Measurements from ENCODE around the gene FAM78B. TPM values are rescaled to one million over a fixed set of nuclear protein-coding genes. Genes with fewer than 3 reads are reported as not detected.

Gene FAM78B
- total RNA-seq, 2 donors from 2014 or later, result 3.7 to 11.0 TPM

DNA sequence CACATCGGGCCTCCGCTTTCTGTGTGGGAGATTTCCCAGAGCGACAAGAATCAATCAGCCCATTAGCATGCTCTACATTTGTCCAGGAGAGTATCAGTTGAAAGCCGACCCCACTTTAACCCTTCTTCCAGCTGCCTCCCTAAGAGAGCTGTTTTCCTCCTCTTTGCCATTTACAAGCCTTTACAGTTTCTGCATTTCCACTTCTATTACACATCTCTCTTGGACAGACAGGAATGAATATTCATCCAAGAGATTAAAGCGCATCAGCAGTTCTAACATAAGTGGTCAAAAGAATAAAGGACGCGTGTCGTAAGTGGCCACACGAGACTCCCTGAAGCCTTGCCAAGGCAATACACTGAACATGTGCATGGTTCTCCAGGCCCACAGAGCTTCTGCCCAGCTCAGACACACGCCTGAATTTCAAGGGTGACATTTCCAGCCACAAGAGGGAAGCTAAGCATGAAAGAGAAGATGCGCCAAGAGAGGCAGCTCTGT lies 47.3 kb downstream of the FAM78B start:
- Histone ChIP-seq H3K4me3 (no peak overlapping the region), H3K27me3 (replicated peaks; ENCODE audit: insufficient read depth) (no peaks in the 10 kb centered on the region), H3K4me1 (replicated peaks) (no peaks in the 10 kb centered on the region), H3K27ac (no peak overlapping the region), H3K9me3 (no peaks in the 10 kb centered on the region), H3K36me3 (no peaks in the 10 kb centered on the region)
- no peak for DNase-seq (ENCODE audit: low spot score)
- intact Hi-C loops (cut with DNase I), result no loop called here
- TF ChIP-seq POLR2AphosphoS5 (IDR thresholded peaks at IDR 0.05) (no peak), POLR2A (IDR thresholded peaks at IDR 0.05) (no peak), CTCF (IDR thresholded peaks at IDR 0.05) (no peak)
- WGBS, result 49% methylated on average over 11 of the region's 11 CpGs

DNA sequence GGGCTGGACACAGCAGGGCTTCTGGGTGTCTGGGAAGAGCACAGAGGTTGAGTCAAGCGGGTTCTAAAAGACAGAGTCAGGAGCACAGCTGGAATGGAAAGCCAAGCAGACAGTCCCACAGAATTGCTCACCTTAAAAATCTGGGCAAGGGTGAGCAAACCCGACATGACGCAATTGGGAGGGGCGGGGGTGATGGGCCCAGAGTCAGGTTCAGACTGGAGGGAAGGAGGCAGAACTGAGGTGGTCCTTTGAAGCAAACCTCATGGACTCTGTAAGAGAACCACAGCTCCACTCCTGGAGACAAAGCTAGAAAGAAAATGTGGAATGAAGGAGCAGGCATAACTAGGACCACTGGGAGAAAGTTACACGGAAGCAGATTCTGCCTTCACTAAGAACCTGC lies 49.0 kb downstream of the FAM78B start:
- intact Hi-C loops (cut with DNase I), result no loop called here
- TF ChIP-seq POLR2AphosphoS5 (IDR thresholded peaks at IDR 0.05) (no peak), POLR2A (IDR thresholded peaks at IDR 0.05) (no peak), CTCF (IDR thresholded peaks at IDR 0.05) (no peak)
- no peaks in the 10 kb centered on the region for H3K4me1 ChIP-seq (replicated peaks)
- no peak for DNase-seq (ENCODE audit: low spot score)
- WGBS, result 93% methylated on average over 5 of the region's 5 CpGs
- H3K4me3 ChIP-seq, result no peak overlapping the region
- H3K27ac ChIP-seq, result no peak overlapping the region
- no peaks in the 10 kb centered on the region for H3K36me3 ChIP-seq
- no peaks in the 10 kb centered on the region for H3K27me3 ChIP-seq (replicated peaks; ENCODE audit: insufficient read depth)
- no peaks in the 10 kb centered on the region for H3K9me3 ChIP-seq

DNA sequence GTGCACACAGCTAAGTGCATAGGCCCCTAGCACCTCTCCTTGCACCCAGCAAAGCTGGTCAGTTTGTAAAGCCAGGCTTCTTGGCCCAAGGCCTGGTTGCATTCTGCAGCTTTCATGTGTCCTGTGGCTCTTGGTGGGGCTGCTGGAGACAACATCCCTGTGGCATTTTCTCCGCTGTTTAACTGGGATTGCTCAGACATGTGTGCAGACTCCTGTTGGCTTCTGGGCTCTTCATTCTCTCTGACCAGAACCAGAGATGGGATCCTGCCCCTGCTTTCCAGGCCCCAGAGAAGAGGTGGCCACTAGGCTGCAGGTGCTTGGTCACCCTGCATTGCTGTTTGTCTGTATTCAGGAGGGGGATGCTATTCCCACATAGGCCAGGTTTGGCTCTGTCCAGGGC lies 50.8 kb downstream of the FAM78B start:
- H3K4me3 ChIP-seq, result no peak overlapping the region
- H3K9me3 ChIP-seq, result no peaks in the 10 kb centered on the region
- H3K27me3 ChIP-seq (replicated peaks; ENCODE audit: insufficient read depth), result no peaks in the 10 kb centered on the region
- intact Hi-C loops (cut with DNase I), result no loop called here
- no peaks in the 10 kb centered on the region for H3K4me1 ChIP-seq (replicated peaks)
- H3K36me3 ChIP-seq, result no peaks in the 10 kb centered on the region
- 100% methylated on average over 1 of the region's 1 CpG for WGBS
- TF ChIP-seq POLR2A (IDR thresholded peaks at IDR 0.05), result no peak
- TF ChIP-seq CTCF (IDR thresholded peaks at IDR 0.05), result no peak
- TF ChIP-seq POLR2AphosphoS5 (IDR thresholded peaks at IDR 0.05), result no peak
- no peak for DNase-seq (ENCODE audit: low spot score)
- H3K27ac ChIP-seq, result no peak overlapping the region

DNA sequence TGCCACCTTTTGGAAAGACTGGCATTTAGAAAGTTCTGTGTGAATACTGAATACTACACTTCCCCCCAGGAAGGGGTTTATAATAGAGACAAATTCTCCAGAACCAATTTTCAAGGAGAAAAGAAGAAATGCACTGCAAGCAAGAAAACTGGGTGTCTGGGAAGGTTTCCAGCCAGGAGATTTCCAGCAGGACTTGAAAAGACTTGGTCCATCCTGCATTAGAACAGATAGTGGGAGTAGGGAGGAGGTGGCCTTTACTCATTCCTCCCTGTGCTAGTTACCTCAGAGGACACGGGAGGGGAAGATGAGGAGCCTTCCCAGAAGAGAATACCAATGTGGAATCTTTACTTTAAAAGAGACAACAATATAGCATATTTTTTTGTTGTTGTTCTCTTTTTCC lies 52.4 kb downstream of the FAM78B start:
- WGBS, result 83% methylated on average over 1 of the region's 1 CpG
- Histone ChIP-seq H3K27me3 (replicated peaks; ENCODE audit: insufficient read depth) (no peaks in the 10 kb centered on the region), H3K4me1 (replicated peaks) (no peaks in the 10 kb centered on the region), H3K27ac (no peak overlapping the region), H3K9me3 (no peaks in the 10 kb centered on the region), H3K4me3 (no peak overlapping the region), H3K36me3 (no peaks in the 10 kb centered on the region)
- intact Hi-C loops (cut with DNase I), result no loop called here
- TF ChIP-seq POLR2AphosphoS5 (IDR thresholded peaks at IDR 0.05) (no peak), CTCF (IDR thresholded peaks at IDR 0.05) (no peak), POLR2A (IDR thresholded peaks at IDR 0.05) (no peak)
- DNase-seq (ENCODE audit: low spot score), result no peak

- Histone ChIP-seq H3K4me3 (no peak overlapping the region), H3K36me3 (no peaks in the 10 kb centered on the region), H3K4me1 (replicated peaks) (no peaks in the 10 kb centered on the region), H3K27me3 (replicated peaks; ENCODE audit: insufficient read depth) (no peaks in the 10 kb centered on the region), H3K27ac (no peak overlapping the region), H3K9me3 (no peaks in the 10 kb centered on the region)
- no peak for TF ChIP-seq CTCF (IDR thresholded peaks at IDR 0.05)
- TF ChIP-seq POLR2A (IDR thresholded peaks at IDR 0.05), result no peak
- no peak for TF ChIP-seq POLR2AphosphoS5 (IDR thresholded peaks at IDR 0.05)
- intact Hi-C loops (cut with DNase I), result no loop called here
- 93% methylated on average over 1 of the region's 1 CpG for WGBS
- no peak for DNase-seq (ENCODE audit: low spot score)
Measured at GRCh38 chr1:166113630-166114029, 53.2 kb downstream of the FAM78B start.
